HepG2 (cell line): ENCODE results near the gene PRSS27. TPM values are rescaled to one million over a fixed set of nuclear protein-coding genes. Genes with fewer than 3 reads are reported as not detected.

Source experiments
- BRCA1 ChIP-seq: sonication (generic); formaldehyde crosslinking; IDR thresholded peaks from 2 replicates; pipeline ENCODE4 v1.4.0; 2020; ENCODE audit warnings: missing genetic modification reagents
- ESRRA ChIP-seq: sonication (generic); formaldehyde crosslinking; IDR thresholded peaks from 2 replicates; pipeline ENCODE4 v1.5.1; 2020; ENCODE audit warnings: mild to moderate bottlenecking, low read depth, missing genetic modification reagents
- FLYWCH1 ChIP-seq: sonication (generic); formaldehyde crosslinking; IDR thresholded peaks from 2 replicates; pipeline ENCODE4 v1.8.1; 2023; ENCODE audit warnings: mild to moderate bottlenecking, missing genetic modification reagents
- HNF1A ChIP-seq, 2 experiments: sonication (generic) in 1 of 2; formaldehyde crosslinking in 1 of 2; IDR thresholded peaks; 2 replicates each; pipeline versions ENCODE4 v1.4.0 to v1.6.1; 2016 to 2020; ENCODE audit warnings: borderline replicate concordance in 1 of 2, low read depth in 1 of 2, mild to moderate bottlenecking in 1 of 2, missing genetic modification reagents in 1 of 2
- HNRNPUL1 ChIP-seq: fragments of 200-400 bp; formaldehyde crosslinking; IDR thresholded peaks from 2 replicates; pipeline ENCODE4 v1.6.1; 2017; ENCODE audit warnings: low read depth, mild to moderate bottlenecking, low read length, moderate library complexity
- KMT2A ChIP-seq: sonication (generic); formaldehyde crosslinking; IDR thresholded peaks from 2 replicates; pipeline ENCODE4 v1.4.0; 2020; ENCODE audit warnings: missing genetic modification reagents
- PITX1 ChIP-seq: sonication (generic); formaldehyde crosslinking; IDR thresholded peaks from 2 replicates; pipeline ENCODE4 v1.5.1; 2020; ENCODE audit warnings: mild to moderate bottlenecking, missing genetic modification reagents
- RERE ChIP-seq: IDR thresholded peaks from 2 replicates; pipeline ENCODE4 v1.6.1; 2016; ENCODE audit warnings: low read depth, missing genetic modification reagents, missing compliant biosample characterization
- SIX1 ChIP-seq: sonication (generic); formaldehyde crosslinking; IDR thresholded peaks from 2 replicates; pipeline ENCODE4 v1.4.0; 2020; ENCODE audit warnings: missing genetic modification reagents, borderline replicate concordance
- TERF1 ChIP-seq: sonication (generic); formaldehyde crosslinking; IDR thresholded peaks from 2 replicates; pipeline ENCODE4 v1.8.0; 2022; ENCODE audit warnings: mild to moderate bottlenecking, missing genetic modification reagents, moderate library complexity
- ZBTB25 ChIP-seq: IDR thresholded peaks from 2 replicates; pipeline ENCODE4 v1.6.1; 2018; ENCODE audit warnings: missing genetic modification reagents
- ZNF549 ChIP-seq: sonication (generic); formaldehyde crosslinking; IDR thresholded peaks from 2 replicates; pipeline ENCODE4 v1.5.0; 2020; ENCODE audit warnings: missing genetic modification reagents
- ZNF572 ChIP-seq: sonication (generic); formaldehyde crosslinking; IDR thresholded peaks from 2 replicates; pipeline ENCODE4 v1.5.1; 2020; ENCODE audit warnings: mild to moderate bottlenecking, missing genetic modification reagents
- ZNF780A ChIP-seq: sonication (generic); formaldehyde crosslinking; IDR thresholded peaks from 2 replicates; pipeline ENCODE4 v1.8.0; 2022; ENCODE audit warnings: mild to moderate bottlenecking, missing genetic modification reagents, moderate library complexity
- polyA plus RNA-seq, 8 experiments: library from polyadenylated mRNA; depleted of rRNA in 3 of 8; stranded (reverse) in 7 of 8; unstranded in 1 of 8; fragments of >200 nt; fragmentation: Illumina TruSeq in 4 of 8; extraction: Trizol in 4 of 8; gene quantifications; 2 replicates each; pipeline versions ENCODE4 v1.2.1 to v1.2.3, GENCODE V29; 2011 to 2016; ENCODE audit warnings: low read depth in 4 of 8, missing spikeins in 1 of 8, mixed read lengths in 1 of 8; ENCODE audit not compliant: insufficient read depth in 1 of 8
- total RNA-seq, 5 experiments: library from RNA; depleted of rRNA; stranded (reverse); fragments of >200 nt; fragmentation: Illumina TruSeq; extraction: Trizol; gene quantifications; 2 replicates each; pipeline ENCODE4 v1.2.3, GENCODE V29; 2016; ENCODE audit warnings: low read depth in 1 of 5

The PRSS27 gene
- total and polyA plus RNA-seq, 2 of the 13 experiments (the other 11 are each of a cell fraction or from before 2014, with no cell fraction given): 0.20 to 0.73 TPM

- TF ChIP-seq RERE (CRISPR knock-in tag): peak; percentile 43; the same call in 1 of the 2 replicates
- TF ChIP-seq HNRNPUL1: peak; percentile 41; the same call in 1 of the 2 replicates
- no peak for TF ChIP-seq ZNF549
- peak; percentile 100 for TF ChIP-seq ZBTB25 (CRISPR knock-in tag)
- TF ChIP-seq ESRRA: peak; percentile 81
- peak; percentile 67; the same call in 1 of the 2 replicates for TF ChIP-seq PITX1
- peak; percentile 34; the same call in 1 of the 2 replicates for TF ChIP-seq SIX1 (CRISPR knock-in tag)
- TF ChIP-seq KMT2A (CRISPR knock-in tag): peak; percentile 96
- no peak; the same call in 1 of the 2 replicates for TF ChIP-seq HNF1A (IDR thresholded peaks at IDR 0.05; ENCODE audit: low read depth)
- peak; percentile 83; the same call in 1 of the 2 replicates for TF ChIP-seq HNF1A (CRISPR knock-in tag; IDR thresholded peaks at IDR 0.05; ENCODE audit: borderline replicate concordance)
- TF ChIP-seq BRCA1 (CRISPR knock-in tag): peak; percentile 89
- TF ChIP-seq TERF1 (CRISPR knock-in tag): no peak
- TF ChIP-seq ZNF572 (CRISPR knock-in tag): peak; percentile 47; the same call in 1 of the 2 replicates
- 0 out of 2 replicates have a peak, but pooled peaks have one; percentile 60 for TF ChIP-seq ZNF780A
- TF ChIP-seq FLYWCH1 (CRISPR knock-in tag): no peak
Measured at GRCh38 chr16:2682209-2683021, 37.6 kb downstream of the PRSS27 start, which contains the start of gene KCTD5 (continued).
